ENCODE data around the gene SEMA3B.

DNA sequence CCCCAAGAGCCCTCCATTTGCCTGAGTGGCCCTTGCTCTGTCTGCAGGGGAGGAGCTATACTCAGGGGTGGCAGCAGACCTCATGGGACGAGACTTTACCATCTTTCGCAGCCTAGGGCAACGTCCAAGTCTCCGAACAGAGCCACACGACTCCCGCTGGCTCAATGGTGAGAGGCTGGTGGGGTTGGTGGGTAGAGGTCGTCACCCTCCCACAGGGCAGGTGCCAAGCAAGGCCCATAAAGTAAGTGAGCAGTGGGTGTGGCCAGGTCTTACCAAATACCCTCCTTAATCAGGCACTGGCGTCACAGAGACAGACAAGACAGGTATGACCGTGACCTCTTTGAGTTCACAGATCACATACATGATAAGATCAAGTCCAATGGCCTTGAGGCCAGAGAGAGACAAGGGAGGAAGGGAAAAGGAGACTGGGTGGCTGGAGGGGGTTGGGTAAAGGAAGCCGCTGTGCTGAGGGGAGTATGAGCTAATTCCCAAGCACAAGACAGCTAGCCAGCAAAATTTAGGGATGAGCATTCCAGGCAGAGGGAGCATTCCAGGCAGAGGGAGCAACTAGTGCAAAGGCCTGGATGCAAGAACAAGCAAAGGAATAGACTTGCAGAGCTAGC lies 2.5 kb downstream of the SEMA3B start:
- no peak for TF ChIP-seq POLR2A (IDR thresholded peaks at IDR 0.05; ENCODE audit: low read depth, low read length)
- TF ChIP-seq TAF1 (IDR thresholded peaks at IDR 0.05; ENCODE audit: borderline replicate concordance, low read depth, low read length) = no peak
- no peak for TF ChIP-seq POLR2AphosphoS5 (IDR thresholded peaks at IDR 0.05; ENCODE audit: low read depth, low read length)

All from GM12892 (cell line).